Stimulated activated CD8-positive, alpha-beta memory T cell treated with anti-CD3 and anti-CD28 coated beads, Interleukin-2, amount 100 ng/mL, for 1 hour (primary cell): ENCODE results near the gene XK.
"Not testable (repeated sequence)": the region's sequence is repeated elsewhere in the genome, so short reads cannot be mapped to it uniquely, and the experiment has no call there.

Experiments used
- DNase-seq, 2 donors: peaks; one replicate each; pipeline ENCODE4 v3.0.0-alpha.2; 2020; ENCODE audit warnings: low read depth in 2 of 2

The XK gene

GRCh38 chrX:37753384-37753783 is 67.8 kb downstream of the XK start:
- DNase-seq, result no peak

- no peak for DNase-seq
Measured at GRCh38 chrX:37754516-37754915, 68.9 kb downstream of the XK start.

GRCh38 chrX:37755025-37755424 is 69.4 kb downstream of the XK start:
- no peak for DNase-seq

DNA sequence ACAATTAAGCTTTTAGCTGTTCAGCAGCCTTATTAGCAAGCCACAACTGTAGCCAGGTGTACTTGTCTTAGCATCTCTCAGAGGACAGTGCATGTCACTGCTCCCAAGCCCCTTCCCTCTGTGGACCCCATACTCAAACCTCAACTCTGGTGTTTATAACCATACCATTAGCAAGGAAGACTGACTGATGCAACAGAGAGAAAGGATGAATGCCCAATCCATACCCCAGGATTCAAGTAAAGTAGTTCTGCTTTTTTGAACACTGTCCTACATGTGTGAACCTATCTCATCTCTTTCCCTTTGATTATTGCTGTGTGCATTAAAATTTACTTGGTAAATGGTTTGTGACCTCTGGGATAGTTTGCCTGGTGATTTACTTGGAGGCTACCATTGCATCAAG is 71.5 kb downstream of the XK start:
- DNase-seq, result no peak

- DNase-seq, result no peak
Measured at GRCh38 chrX:37759351-37759750, 73.8 kb downstream of the XK start.

- no peak for DNase-seq
Measured at GRCh38 chrX:37759878-37760418, 74.4 kb downstream of the XK start.

- no peak for DNase-seq
Measured at GRCh38 chrX:37763400-37763799, 77.8 kb downstream of the XK start.

- no peak for DNase-seq
Measured at GRCh38 chrX:37765507-37765906, 79.9 kb downstream of the XK start.

- DNase-seq, result no peak
Measured at GRCh38 chrX:37767430-37767829, 81.8 kb downstream of the XK start.

- not testable (repeated sequence) for DNase-seq
Measured at GRCh38 chrX:37768866-37769265, 83.3 kb downstream of the XK start.

DNA sequence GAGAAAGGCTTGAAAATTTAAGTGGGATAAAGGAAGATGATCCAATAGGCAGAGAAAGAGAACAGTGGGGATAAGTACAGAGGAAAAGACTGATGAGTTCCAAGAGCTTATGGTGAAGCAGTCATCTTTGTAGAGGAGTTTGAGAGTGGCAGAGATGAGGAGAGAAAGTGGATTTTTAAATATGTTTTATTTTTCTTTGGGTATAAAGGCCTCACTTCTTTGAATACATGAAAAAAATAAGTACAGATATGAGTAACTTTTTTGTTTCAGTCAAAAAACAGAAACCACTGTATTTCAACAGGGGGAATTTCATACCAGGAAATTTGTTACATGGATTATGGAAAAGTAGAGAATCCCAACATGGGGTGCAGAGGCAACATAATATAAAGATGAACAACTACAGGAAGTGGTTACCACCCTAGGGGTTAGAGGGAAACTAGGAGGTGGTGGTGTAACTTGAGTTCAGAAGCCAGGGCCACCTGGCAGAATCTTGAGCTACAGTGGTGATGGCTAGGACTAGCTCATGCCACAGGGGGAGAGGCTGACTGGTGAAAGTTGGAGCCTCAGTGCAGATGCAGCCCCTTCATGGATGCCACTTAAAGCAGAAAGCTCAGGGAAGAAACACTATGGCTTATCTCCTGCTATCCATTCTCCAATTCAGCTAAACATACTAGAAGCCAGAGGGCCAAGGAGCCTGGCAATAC is 90.8 kb downstream of the XK start:
- no peak for DNase-seq

- DNase-seq, result no peak
Measured at GRCh38 chrX:37776987-37777325, 91.4 kb downstream of the XK start.

DNA sequence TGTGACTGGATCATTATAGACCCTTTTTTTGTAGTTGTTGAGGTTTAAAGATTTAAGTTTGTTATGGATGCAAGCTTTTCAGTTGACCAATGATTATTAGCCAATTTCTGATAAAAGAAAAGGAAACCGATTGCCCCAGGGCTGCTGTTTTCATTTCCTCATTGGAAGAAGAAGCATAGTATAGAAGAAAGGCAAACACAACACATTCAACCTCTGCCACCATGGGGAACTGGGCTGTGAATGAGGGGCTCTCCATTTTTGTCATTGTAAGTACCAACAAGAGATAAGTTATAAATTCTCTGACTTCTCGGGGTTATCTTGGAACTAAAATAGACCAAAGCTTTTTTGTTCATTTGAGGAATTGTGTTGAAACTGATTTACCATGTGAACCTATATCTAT is 94.3 kb downstream of the XK start, which contains the start of gene CYBB:
Gene CYBB, plus strand, starts transcription at position 203 of the 400 bp plus-strand sequence. Its CDS starts 19 bp downstream, at position 222.
- no peak for DNase-seq

GRCh38 chrX:37781081-37781480 is 95.5 kb downstream of the XK start:
- no peak for DNase-seq
